ENCODE measurements around the gene IGF2BP2.

DNA sequence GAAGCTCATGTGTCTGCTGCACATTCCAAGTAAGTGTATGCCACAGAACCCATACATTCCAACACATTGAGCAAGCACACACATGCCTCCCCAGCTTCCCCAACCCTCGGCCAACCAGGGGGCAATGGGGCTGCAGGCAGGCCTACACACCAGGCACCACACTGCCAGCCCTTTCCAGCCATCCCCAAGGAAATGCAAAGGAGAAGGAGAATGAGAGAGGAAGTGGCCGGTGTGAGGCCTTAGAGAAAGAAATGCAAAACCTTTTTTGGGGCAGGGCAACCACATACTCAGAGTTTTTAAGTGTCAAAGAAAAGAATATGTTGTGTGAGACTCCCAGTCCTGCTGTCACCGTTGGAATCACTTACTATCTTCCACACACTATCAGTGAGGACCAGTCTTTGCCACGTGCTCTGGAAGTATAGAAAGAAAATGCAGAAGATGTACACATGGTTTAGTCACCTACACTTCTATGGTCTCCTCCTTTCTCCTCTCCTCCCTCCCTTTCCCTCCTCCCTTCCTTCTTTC is 11.1 kb downstream of the IGF2BP2 start:
- TF ChIP-seq, protein P1, sequence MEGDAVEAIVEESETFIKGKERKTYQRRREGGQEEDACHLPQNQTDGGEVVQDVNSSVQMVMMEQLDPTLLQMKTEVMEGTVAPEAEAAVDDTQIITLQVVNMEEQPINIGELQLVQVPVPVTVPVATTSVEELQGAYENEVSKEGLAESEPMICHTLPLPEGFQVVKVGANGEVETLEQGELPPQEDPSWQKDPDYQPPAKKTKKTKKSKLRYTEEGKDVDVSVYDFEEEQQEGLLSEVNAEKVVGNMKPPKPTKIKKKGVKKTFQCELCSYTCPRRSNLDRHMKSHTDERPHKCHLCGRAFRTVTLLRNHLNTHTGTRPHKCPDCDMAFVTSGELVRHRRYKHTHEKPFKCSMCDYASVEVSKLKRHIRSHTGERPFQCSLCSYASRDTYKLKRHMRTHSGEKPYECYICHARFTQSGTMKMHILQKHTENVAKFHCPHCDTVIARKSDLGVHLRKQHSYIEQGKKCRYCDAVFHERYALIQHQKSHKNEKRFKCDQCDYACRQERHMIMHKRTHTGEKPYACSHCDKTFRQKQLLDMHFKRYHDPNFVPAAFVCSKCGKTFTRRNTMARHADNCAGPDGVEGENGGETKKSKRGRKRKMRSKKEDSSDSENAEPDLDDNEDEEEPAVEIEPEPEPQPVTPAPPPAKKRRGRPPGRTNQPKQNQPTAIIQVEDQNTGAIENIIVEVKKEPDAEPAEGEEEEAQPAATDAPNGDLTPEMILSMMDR (IDR thresholded peaks at IDR 0.05; ENCODE audit: poor library complexity), result no peak
- no peak for TF ChIP-seq EZH2 (IDR thresholded peaks at IDR 0.05; ENCODE audit: borderline replicate concordance)
- TF ChIP-seq EZH2phosphoT487 (IDR thresholded peaks at IDR 0.05; ENCODE audit: low read depth, severe bottlenecking, unreplicated experiment), result no peak

All from hepatocyte (in vitro differentiated cells).